Measurements from ENCODE around the gene DGKI. TPM values are rescaled to one million over a fixed set of nuclear protein-coding genes. Genes with fewer than 3 reads are reported as not detected.

The DGKI gene
- total and polyA plus RNA-seq, 2 experiments from 2014 or later, result 0.16 to 1.0 TPM

GRCh38 chr7:137778511-137778910, 68.3 kb downstream of the DGKI start:
- Mint-ChIP-seq H3K36me3 (ENCODE audit: low read depth) (no peaks in the 10 kb centered on the region), H3K4me1 (peaks cover 20% of the 10 kb centered on the region), H3K9me3 (peaks cover 7% of the 10 kb centered on the region; the same call in 1 of the 3 replicates), H3K4me3 (no peak overlapping the region), H3K27ac (no peak overlapping the region), H3K27me3 (ENCODE audit: insufficient read depth, low read depth, poor library complexity) (peaks cover 2% of the 10 kb centered on the region)
- Histone ChIP-seq H2AFZ (no peak overlapping the region), H3K4me2 (no peak overlapping the region), H3K79me2 (replicated peaks; ENCODE audit: insufficient read depth) (no peaks in the 10 kb centered on the region), H3K4me3 (no peak overlapping the region), H3K9me2 (ENCODE audit: insufficient read depth) (no peaks in the 10 kb centered on the region), H3F3A (replicated peaks; ENCODE audit: low read depth) (no peaks in the 10 kb centered on the region), H3K36me3 (ENCODE audit: insufficient read depth) (no peaks in the 10 kb centered on the region), H3K27me3 (ENCODE audit: insufficient read depth) (no peaks in the 10 kb centered on the region), H4K20me1 (replicated peaks; ENCODE audit: insufficient read depth) (no peaks in the 10 kb centered on the region), H3K4me1 (ENCODE audit: insufficient read depth) (peaks cover 8% of the 10 kb centered on the region; the same call in 1 of the 2 replicates), H3K27ac (ENCODE audit: low read depth) (no peak overlapping the region)
- DNase-seq (ENCODE audit: low spot score) (no peak), ATAC-seq (no peak)
- TF ChIP-seq ZNF114 (CRISPR knock-in tag; IDR thresholded peaks at IDR 0.05) (no peak), CTCF (conservative IDR thresholded peaks at IDR 0.05; ENCODE audit: low read depth in 2 of 2) (no peak), POLR2AphosphoS5 (IDR thresholded peaks at IDR 0.05; ENCODE audit: low read depth) (no peak), EZH2phosphoT487 (IDR thresholded peaks at IDR 0.05; ENCODE audit: unreplicated experiment) (no peak), ETS1 (IDR thresholded peaks at IDR 0.05) (no peak), ZNF462 (CRISPR knock-in tag; IDR thresholded peaks at IDR 0.05) (no peak), STAT1 (IDR thresholded peaks at IDR 0.05; ENCODE audit: unreplicated experiment) (no peak), CREB1 (CRISPR knock-in tag; IDR thresholded peaks at IDR 0.05; ENCODE audit: low read depth) (no peak), REST (IDR thresholded peaks at IDR 0.05; ENCODE audit: unreplicated experiment) (no peak), ZNF331 (CRISPR knock-in tag; IDR thresholded peaks at IDR 0.05; ENCODE audit: low read depth) (no peak), EZH2 (IDR thresholded peaks at IDR 0.05; ENCODE audit: low read depth, unreplicated experiment) (no peak), JUNB (IDR thresholded peaks at IDR 0.05; ENCODE audit: unreplicated experiment) (no peak), NANOG (IDR thresholded peaks at IDR 0.05; ENCODE audit: borderline replicate concordance) (no peak)

All from GM23338 (cell line).